HCT116 (cell line): ENCODE measurements around the gene TJP2. TPM values are rescaled to one million over a fixed set of nuclear protein-coding genes. Genes with fewer than 3 reads are reported as not detected.

Experiments used
- ATAC-seq: fragments of 200-7000 bp; cut with Tn5 transposase; 2 replicates; pipeline ENCODE4 v1.9.1; 2020; ENCODE audit warnings: mild to moderate bottlenecking, moderate library complexity
- BruUV-seq: library from RNA; stranded (reverse); fragments of 400-500 nt; replicated peaks from 2 replicates; lab custom pipeline; 2021; lab: Mats Ljungman, UMichigan
- CTCF ChIA-PET: fragments of 300-600 bp; sonication (Branson Sonifier 250); formaldehyde crosslinking; loops from one replicate; lab custom pipeline; 2021; ENCODE audit warnings: antibody characterized with exemption; lab: Charles Lee
- POLR2A ChIA-PET: fragments of 300-600, 350-600 bp; sonication (Branson Sonifier 250); formaldehyde crosslinking; loops from one replicate; lab custom pipeline; 2021; ENCODE audit warnings: antibody characterized with exemption; lab: Charles Lee
- RAD21 ChIA-PET, 2 experiments: fragments of 300-600 bp; sonication (Branson Sonifier 250); formaldehyde crosslinking; loops; one replicate each; lab custom pipeline; 2023; ENCODE audit warnings: low total read pairs in 2 of 2; ENCODE audit not compliant: uncharacterized antibody in 2 of 2, unreplicated experiment in 2 of 2, low non-redundant PET in 1 of 2; lab: Charles Lee
- DNase-seq: peaks from one replicate; pipeline ENCODE4 v3.0.0-alpha.2; 2010; ENCODE audit warnings: low read depth, low spot score
- H2AFZ ChIP-seq: fragments of 200-600 bp; shearing (Covaris generic), sonication (generic); 2 replicates; pipeline ENCODE4 v1.6.1; 2017; ENCODE audit warnings: low read depth, mixed run types, mixed read lengths, antibody characterized with exemption, low read length; ENCODE audit not compliant: poor library complexity, severe bottlenecking
- H3K27ac ChIP-seq: 2 replicates; pipeline ENCODE4 v1.5.1; 2012; ENCODE audit warnings: low read depth, low read length
- H3K27me3 ChIP-seq: fragments of 200-600 bp; sonication (generic); 2 replicates; pipeline ENCODE4 v1.6.1; 2016; ENCODE audit warnings: mixed run types, low read length, mixed read lengths; ENCODE audit not compliant: insufficient read depth
- H3K36me3 ChIP-seq, 2 experiments: fragments of 200-500 bp in 1 of 2; fragments of 200-600 bp in 1 of 2; sonication (Bioruptor generic) in 1 of 2; sonication (generic) in 1 of 2; 2 replicates each; pipeline versions ENCODE4 v1.5.1 to v1.6.1; 2014 to 2016; ENCODE audit warnings: low read length in 2 of 2, inconsistent platforms in 1 of 2, mixed read lengths in 1 of 2, mixed run types in 1 of 2; ENCODE audit not compliant: insufficient read depth in 2 of 2, control insufficient read depth in 1 of 2
- H3K4me1 ChIP-seq, 2 experiments: fragments of 200-600 bp in 1 of 2; sonication (generic) in 1 of 2; 2 replicates each; pipeline versions ENCODE4 v1.5.1 to v1.6.1; 2012 to 2017; ENCODE audit warnings: low read length in 2 of 2, inconsistent platforms in 1 of 2, mild to moderate bottlenecking in 1 of 2, mixed read lengths in 1 of 2, mixed run types in 1 of 2, moderate library complexity in 1 of 2; ENCODE audit not compliant: insufficient read depth in 2 of 2, control insufficient read depth in 1 of 2
- H3K4me2 ChIP-seq: fragments of 200-600 bp; sonication (generic); 2 replicates; pipeline ENCODE4 v1.6.1; 2017; ENCODE audit warnings: mixed run types, low read length, mixed read lengths
- H3K4me3 ChIP-seq, 2 experiments: fragments of 200-600 bp in 1 of 2; sonication (generic) in 1 of 2; replicated peaks in 1 of 2; 2 replicates each; pipeline ENCODE4 v1.5.1; 2011 to 2016; ENCODE audit warnings: low read length in 2 of 2, control low read depth in 1 of 2, low read depth in 1 of 2, mild to moderate bottlenecking in 1 of 2, mixed read lengths in 1 of 2, mixed run types in 1 of 2
- H3K79me2 ChIP-seq: fragments of 200-600 bp; sonication (generic); 2 replicates; pipeline ENCODE4 v1.6.1; 2017; ENCODE audit warnings: mild to moderate bottlenecking, mixed run types, low read length, moderate library complexity, mixed read lengths; ENCODE audit not compliant: insufficient read depth
- H3K9ac ChIP-seq: fragments of 200-600 bp; sonication (generic); 2 replicates; pipeline ENCODE4 v1.6.1; 2016; ENCODE audit warnings: low read length, mixed read lengths
- H3K9me2 ChIP-seq: fragments of 200-600 bp; sonication (generic), shearing (Covaris generic); 2 replicates; pipeline ENCODE4 v1.6.1; 2017; ENCODE audit warnings: mixed run types, mild to moderate bottlenecking, moderate library complexity; ENCODE audit not compliant: insufficient read depth
- H3K9me3 ChIP-seq, 2 experiments: fragments of 200-500 bp in 1 of 2; fragments of 200-600 bp in 1 of 2; sonication (Bioruptor generic) in 1 of 2; sonication (generic) in 1 of 2; 2 replicates each; pipeline ENCODE4 v1.6.1; 2014 to 2017; ENCODE audit warnings: low read length in 2 of 2, mixed read lengths in 2 of 2, inconsistent platforms in 1 of 2, low read depth in 1 of 2, mild to moderate bottlenecking in 1 of 2, mixed run types in 1 of 2, moderate library complexity in 1 of 2; ENCODE audit not compliant: control insufficient read depth in 1 of 2, insufficient read depth in 1 of 2
- H4K20me1 ChIP-seq: fragments of 200-600 bp; sonication (generic), shearing (Covaris generic); 2 replicates; pipeline ENCODE4 v1.6.1; 2017; ENCODE audit warnings: mixed run types, mild to moderate bottlenecking, moderate library complexity; ENCODE audit not compliant: insufficient read depth
- CEBPB ChIP-seq: IDR thresholded peaks from 2 replicates; pipeline ENCODE4 v1.6.1; 2012; ENCODE audit warnings: low read depth
- ELF1 ChIP-seq: IDR thresholded peaks from 2 replicates; pipeline ENCODE4 v1.6.1; 2012; ENCODE audit warnings: low read depth, borderline replicate concordance
- EZH2 ChIP-seq: fragments of 200-600 bp; sonication (generic); IDR thresholded peaks from 2 replicates; pipeline ENCODE4 v1.6.1; 2017; ENCODE audit warnings: antibody characterized with exemption, mixed run types
- EZH2phosphoT487 ChIP-seq: fragments of 200-600 bp; IDR thresholded peaks from 2 replicates; pipeline ENCODE4 v1.6.1; 2018; ENCODE audit warnings: antibody characterized with exemption, borderline replicate concordance
- FOSL1 ChIP-seq: IDR thresholded peaks from 2 replicates; pipeline ENCODE4 v1.6.1; 2012; ENCODE audit warnings: low read depth
- POLR2A ChIP-seq: IDR thresholded peaks from 2 replicates; pipeline ENCODE4 v1.7.0; 2011; ENCODE audit warnings: borderline replicate concordance; ENCODE audit not compliant: insufficient read depth, insufficient read length; ENCODE audit errors: extremely low read depth
- POLR2AphosphoS5 ChIP-seq: IDR thresholded peaks from 2 replicates; pipeline ENCODE4 v1.6.1; 2011; ENCODE audit warnings: mild to moderate bottlenecking, low read depth, low read length, moderate library complexity
- SIN3A ChIP-seq: IDR thresholded peaks from 2 replicates; pipeline ENCODE4 v1.6.1; 2012; ENCODE audit warnings: low read depth
- SRF ChIP-seq: IDR thresholded peaks from 2 replicates; pipeline ENCODE4 v1.6.1; 2012; ENCODE audit warnings: low read depth
- ZFX ChIP-seq: fragments of 450-650 bp; IDR thresholded peaks from 2 replicates; pipeline ENCODE4 v1.6.1; 2017
- intact Hi-C: fragments of 100-400 bp; cut with micrococcal nuclease; formaldehyde crosslinking; loops from 2 replicates; pipeline ENCODE4 v1.10.0; 2022
- total RNA-seq: library from RNA; stranded (reverse); gene quantifications from one replicate; pipeline ENCODE4 v1.2.1, GENCODE V29; 2021; ENCODE audit not compliant: unreplicated experiment
- TF ChIP-seq, protein P1 (sequence below): IDR thresholded peaks from 2 replicates; pipeline ENCODE4 v1.6.1; 2012; ENCODE audit warnings: low read depth
- TF ChIP-seq, protein P2 (sequence below): IDR thresholded peaks from 2 replicates; pipeline ENCODE4 v1.6.1; 2011; ENCODE audit warnings: mild to moderate bottlenecking, low read length, moderate library complexity; ENCODE audit not compliant: insufficient replicate concordance; ENCODE audit errors: extremely low read depth
- TF ChIP-seq, protein P3 (sequence below): IDR thresholded peaks from 2 replicates; pipeline ENCODE4 v1.6.1; 2012

Gene TJP2
- total RNA-seq, 1 experiment from 2014 or later = 39.7 TPM

DNA sequence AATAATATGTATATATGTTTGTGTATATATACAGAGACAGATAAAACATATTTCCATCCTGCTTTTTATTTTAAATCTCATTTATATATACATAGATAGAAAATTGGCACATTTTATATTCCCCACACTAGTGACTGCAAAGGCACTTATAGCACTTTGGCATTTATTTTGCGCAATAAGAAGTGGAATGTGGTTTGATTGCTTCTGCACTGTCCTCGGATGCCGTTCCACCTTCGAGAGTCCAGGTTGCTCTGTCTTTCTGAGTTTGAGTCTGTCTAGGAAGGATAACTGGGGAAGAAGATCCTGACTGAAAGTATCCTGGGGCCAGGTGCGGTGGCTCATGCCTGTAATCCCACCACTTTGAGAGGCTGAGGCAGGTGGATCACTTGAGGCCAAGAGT is 84.5 kb downstream of the TJP2 start (continued):
- TF ChIP-seq, protein P1, sequence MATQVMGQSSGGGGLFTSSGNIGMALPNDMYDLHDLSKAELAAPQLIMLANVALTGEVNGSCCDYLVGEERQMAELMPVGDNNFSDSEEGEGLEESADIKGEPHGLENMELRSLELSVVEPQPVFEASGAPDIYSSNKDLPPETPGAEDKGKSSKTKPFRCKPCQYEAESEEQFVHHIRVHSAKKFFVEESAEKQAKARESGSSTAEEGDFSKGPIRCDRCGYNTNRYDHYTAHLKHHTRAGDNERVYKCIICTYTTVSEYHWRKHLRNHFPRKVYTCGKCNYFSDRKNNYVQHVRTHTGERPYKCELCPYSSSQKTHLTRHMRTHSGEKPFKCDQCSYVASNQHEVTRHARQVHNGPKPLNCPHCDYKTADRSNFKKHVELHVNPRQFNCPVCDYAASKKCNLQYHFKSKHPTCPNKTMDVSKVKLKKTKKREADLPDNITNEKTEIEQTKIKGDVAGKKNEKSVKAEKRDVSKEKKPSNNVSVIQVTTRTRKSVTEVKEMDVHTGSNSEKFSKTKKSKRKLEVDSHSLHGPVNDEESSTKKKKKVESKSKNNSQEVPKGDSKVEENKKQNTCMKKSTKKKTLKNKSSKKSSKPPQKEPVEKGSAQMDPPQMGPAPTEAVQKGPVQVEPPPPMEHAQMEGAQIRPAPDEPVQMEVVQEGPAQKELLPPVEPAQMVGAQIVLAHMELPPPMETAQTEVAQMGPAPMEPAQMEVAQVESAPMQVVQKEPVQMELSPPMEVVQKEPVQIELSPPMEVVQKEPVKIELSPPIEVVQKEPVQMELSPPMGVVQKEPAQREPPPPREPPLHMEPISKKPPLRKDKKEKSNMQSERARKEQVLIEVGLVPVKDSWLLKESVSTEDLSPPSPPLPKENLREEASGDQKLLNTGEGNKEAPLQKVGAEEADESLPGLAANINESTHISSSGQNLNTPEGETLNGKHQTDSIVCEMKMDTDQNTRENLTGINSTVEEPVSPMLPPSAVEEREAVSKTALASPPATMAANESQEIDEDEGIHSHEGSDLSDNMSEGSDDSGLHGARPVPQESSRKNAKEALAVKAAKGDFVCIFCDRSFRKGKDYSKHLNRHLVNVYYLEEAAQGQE = no peak
- TF ChIP-seq FOSL1 (no peak), EZH2phosphoT487 (no peak), POLR2A (no peak), ZFX (no peak), CEBPB (no peak)
- TF ChIP-seq, protein P2, sequence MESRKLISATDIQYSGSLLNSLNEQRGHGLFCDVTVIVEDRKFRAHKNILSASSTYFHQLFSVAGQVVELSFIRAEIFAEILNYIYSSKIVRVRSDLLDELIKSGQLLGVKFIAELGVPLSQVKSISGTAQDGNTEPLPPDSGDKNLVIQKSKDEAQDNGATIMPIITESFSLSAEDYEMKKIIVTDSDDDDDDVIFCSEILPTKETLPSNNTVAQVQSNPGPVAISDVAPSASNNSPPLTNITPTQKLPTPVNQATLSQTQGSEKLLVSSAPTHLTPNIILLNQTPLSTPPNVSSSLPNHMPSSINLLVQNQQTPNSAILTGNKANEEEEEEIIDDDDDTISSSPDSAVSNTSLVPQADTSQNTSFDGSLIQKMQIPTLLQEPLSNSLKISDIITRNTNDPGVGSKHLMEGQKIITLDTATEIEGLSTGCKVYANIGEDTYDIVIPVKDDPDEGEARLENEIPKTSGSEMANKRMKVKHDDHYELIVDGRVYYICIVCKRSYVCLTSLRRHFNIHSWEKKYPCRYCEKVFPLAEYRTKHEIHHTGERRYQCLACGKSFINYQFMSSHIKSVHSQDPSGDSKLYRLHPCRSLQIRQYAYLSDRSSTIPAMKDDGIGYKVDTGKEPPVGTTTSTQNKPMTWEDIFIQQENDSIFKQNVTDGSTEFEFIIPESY = no peak

DNA sequence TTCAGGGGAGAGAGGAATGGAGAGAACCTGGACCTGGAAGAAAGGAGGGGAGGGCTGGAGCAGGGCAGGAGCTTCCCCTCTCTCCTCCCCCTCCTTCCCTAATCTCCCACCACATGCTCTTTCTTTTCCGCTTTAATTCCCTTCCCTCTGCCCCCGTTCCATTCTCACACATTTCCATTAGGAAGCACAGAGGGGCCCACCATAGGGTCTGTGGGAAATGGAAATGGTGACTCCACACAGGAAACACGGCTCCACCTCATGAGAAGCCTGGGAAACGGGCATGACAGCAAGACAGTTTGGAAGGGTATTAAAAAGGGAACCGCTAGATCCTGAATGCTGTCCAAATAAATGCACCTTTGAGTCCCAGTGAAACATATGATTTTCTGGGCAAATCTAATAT is 86.1 kb downstream of the TJP2 start:
- no peaks in the 10 kb centered on the region for H3K9me3 ChIP-seq
- H3K9ac ChIP-seq = no peak overlapping the region
- BruUV-seq = no TSS peak
- H3K4me2 ChIP-seq = no peak overlapping the region
- no peaks in the 10 kb centered on the region for H3K27me3 ChIP-seq
- H4K20me1 ChIP-seq = no peaks in the 10 kb centered on the region
- DNase-seq = no peak
- ChIA-PET POLR2A (no interaction called here), RAD21 (no interaction called here), CTCF (no interaction called here)
- H3K4me3 ChIP-seq = no peak overlapping the region
- no peaks in the 10 kb centered on the region for H3K79me2 ChIP-seq
- intact Hi-C loops = no loop called here
- H2AFZ ChIP-seq = no peak overlapping the region
- no peak for ATAC-seq
- no peak overlapping the region for H3K27ac ChIP-seq
- no peaks in the 10 kb centered on the region for H3K36me3 ChIP-seq
- H3K9me2 ChIP-seq = no peaks in the 10 kb centered on the region
- peaks cover 5 to 15% of the 10 kb centered on the region in 2 experiments; a peak in 3 of 4 replicates for H3K4me1 ChIP-seq
- TF ChIP-seq SIN3A = no peak
- TF ChIP-seq, protein P1 = no peak
- TF ChIP-seq, protein P3, sequence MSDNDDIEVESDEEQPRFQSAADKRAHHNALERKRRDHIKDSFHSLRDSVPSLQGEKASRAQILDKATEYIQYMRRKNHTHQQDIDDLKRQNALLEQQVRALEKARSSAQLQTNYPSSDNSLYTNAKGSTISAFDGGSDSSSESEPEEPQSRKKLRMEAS = no peak
- TF ChIP-seq POLR2AphosphoS5 = no peak
- TF ChIP-seq ELF1 = no peak
- no peak for TF ChIP-seq ZFX
- TF ChIP-seq, protein P2 = no peak
- TF ChIP-seq POLR2A = no peak
- TF ChIP-seq EZH2 = no peak
- TF ChIP-seq SRF = no peak
